Common myeloid progenitor, CD34-positive (primary cell): ENCODE measurements around the gene ASB4.

ENCODE experiments used
- CTCF ChIA-PET: fragments of 350-600 bp; sonication (Branson Sonifier 250); formaldehyde crosslinking; loops from one replicate; lab custom pipeline; 2021; ENCODE audit warnings: antibody characterized with exemption; lab: Charles Lee
- POLR2A ChIA-PET: fragments of 350-600 bp; sonication (Branson Sonifier 250); formaldehyde crosslinking; loops from one replicate; lab custom pipeline; 2021; ENCODE audit warnings: antibody characterized with exemption; lab: Charles Lee
- DNase-seq, 3 donors: peaks; one replicate each; pipeline versions ENCODE4 v3.0.0 to v3.0.0-alpha.2; 2013
- H3K27ac ChIP-seq, 2 experiments: 1 replicate in 1 of 2; 2 replicates in 1 of 2; pipeline ENCODE4 v1.7.0; 2013; ENCODE audit warnings: inconsistent platforms in 2 of 2, low read length in 2 of 2, mild to moderate bottlenecking in 2 of 2, low read depth in 1 of 2, moderate library complexity in 1 of 2; ENCODE audit not compliant: severe bottlenecking in 2 of 2, insufficient read depth in 1 of 2, poor library complexity in 1 of 2
- H3K27me3 ChIP-seq, 5 experiments: replicated peaks in 2 of 5; 1 replicate in 3 of 5; 2 replicates in 2 of 5; pipeline versions ENCODE4 v1.6.1 to v1.7.0; 2013; ENCODE audit warnings: low read length in 4 of 5, mild to moderate bottlenecking in 2 of 5, moderate library complexity in 2 of 5, inconsistent platforms in 1 of 5; ENCODE audit not compliant: insufficient read depth in 5 of 5, control insufficient read depth in 4 of 5
- H3K36me3 ChIP-seq, 4 experiments: 1 replicate in 2 of 4; 2 replicates in 2 of 4; pipeline versions ENCODE4 v1.6.1 to v1.7.0; 2013; ENCODE audit warnings: low read length in 3 of 4, control low read depth in 1 of 4, mild to moderate bottlenecking in 1 of 4; ENCODE audit not compliant: control insufficient read depth in 4 of 4, insufficient read depth in 4 of 4
- H3K4me1 ChIP-seq, 4 experiments: 1 replicate in 3 of 4; 2 replicates in 1 of 4; pipeline versions ENCODE4 v1.6.1 to v1.7.1; 2013; ENCODE audit warnings: low read length in 3 of 4, mild to moderate bottlenecking in 3 of 4, control low read depth in 1 of 4, inconsistent platforms in 1 of 4, moderate library complexity in 1 of 4; ENCODE audit not compliant: control insufficient read depth in 4 of 4, insufficient read depth in 4 of 4; ENCODE audit errors: control extremely low read depth in 1 of 4
- H3K4me3 ChIP-seq, 7 experiments: 1 replicate in 4 of 7; 2 replicates in 3 of 7; pipeline versions ENCODE4 v1.5.1 to v1.7.0; 2013; ENCODE audit warnings: mild to moderate bottlenecking in 7 of 7, low read length in 6 of 7, moderate library complexity in 6 of 7, inconsistent platforms in 2 of 7, low read depth in 2 of 7, control low read depth in 1 of 7; ENCODE audit not compliant: insufficient read depth in 4 of 7, control insufficient read depth in 1 of 7; ENCODE audit errors: extremely low read depth in 1 of 7
- H3K9me3 ChIP-seq, 5 experiments: 1 replicate in 4 of 5; 2 replicates in 1 of 5; pipeline versions ENCODE4 v1.6.1 to v1.7.1; 2013; ENCODE audit warnings: low read length in 4 of 5, mild to moderate bottlenecking in 2 of 5, inconsistent platforms in 1 of 5, low read depth in 1 of 5, moderate library complexity in 1 of 5; ENCODE audit not compliant: control insufficient read depth in 4 of 5, insufficient read depth in 2 of 5; ENCODE audit errors: control extremely low read depth in 1 of 5
- WGBS: methylation state at CpG from one replicate; pipeline ENCODE4 v1.1.5; 2013; ENCODE audit not compliant: insufficient coverage; 5-methylcytosine and 5-hydroxymethylcytosine counted together

Gene ASB4

DNA sequence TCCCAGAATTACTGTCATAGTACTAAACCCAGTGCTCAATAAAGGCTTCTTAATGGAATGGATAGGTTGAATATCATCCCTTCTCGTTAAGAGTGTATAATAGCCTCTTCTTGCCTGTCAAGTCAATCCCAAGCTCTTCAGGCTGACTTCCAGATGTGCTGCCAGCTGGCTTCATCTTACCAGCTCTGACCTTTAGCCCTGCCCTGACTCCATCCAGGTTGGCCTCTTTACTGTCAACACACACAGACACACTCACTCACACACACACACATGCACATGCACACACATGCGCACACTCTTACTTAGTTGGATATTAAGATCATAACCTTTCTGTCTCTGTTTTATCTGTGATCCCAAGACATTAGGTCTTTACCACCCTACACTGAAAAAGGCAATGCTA, 49.1 kb downstream of the ASB4 start:
- CTCF ChIA-PET = interaction anchor here (1.0 to 14.1 kb wide), 3 partner anchors 22 to 154 kb away, joined by 4 to 309 read pairs (median 6); no protein-coding TSS in a partner anchor
- H3K4me3 ChIP-seq = no peak overlapping the region
- peaks cover 0 to 2% (median 0%) of the 10 kb centered on the region in 5 experiments for H3K27me3 ChIP-seq
- H3K9me3 ChIP-seq = no peaks in the 10 kb centered on the region
- no CpG with 5 or more reads among the region's 2 CpGs for WGBS
- H3K4me1 ChIP-seq = no peaks in the 10 kb centered on the region
- H3K27ac ChIP-seq = no peak overlapping the region
- POLR2A ChIA-PET = no interaction called here
- DNase-seq = no peak
- no peaks in the 10 kb centered on the region for H3K36me3 ChIP-seq

DNA sequence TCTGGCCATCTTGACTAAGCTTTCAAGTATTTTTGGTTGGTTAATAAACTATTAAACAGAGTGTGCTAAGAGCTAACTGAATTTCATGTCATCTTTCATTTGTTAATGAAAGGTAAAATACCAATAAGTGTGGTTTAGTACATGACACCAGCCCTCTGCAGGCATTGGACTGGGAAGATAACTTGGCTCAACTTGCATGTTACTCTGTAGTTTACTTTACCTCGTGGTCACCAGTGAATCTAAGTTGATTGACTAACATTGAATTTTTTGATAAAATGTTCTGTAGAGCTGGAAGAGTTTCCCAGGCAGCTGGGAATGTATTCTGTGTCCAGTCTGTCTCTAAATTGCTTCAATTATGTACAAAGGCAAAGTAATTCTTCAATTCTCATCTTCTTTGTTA, 49.9 kb downstream of the ASB4 start:
- POLR2A ChIA-PET = no interaction called here
- Histone ChIP-seq H3K27me3 (peaks cover 0 to 2% (median 0%) of the 10 kb centered on the region in 5 experiments), H3K27ac (no peak overlapping the region), H3K9me3 (no peaks in the 10 kb centered on the region), H3K36me3 (no peaks in the 10 kb centered on the region), H3K4me1 (no peaks in the 10 kb centered on the region), H3K4me3 (no peak overlapping the region)
- CTCF ChIA-PET = interaction anchor here (1.2 to 14.1 kb wide), 4 partner anchors 9 to 153 kb away, joined by 5 to 309 read pairs (median 6); no protein-coding TSS in a partner anchor
- 100% methylated on average over 1 of the region's 1 CpG for WGBS
- no peak for DNase-seq

DNA sequence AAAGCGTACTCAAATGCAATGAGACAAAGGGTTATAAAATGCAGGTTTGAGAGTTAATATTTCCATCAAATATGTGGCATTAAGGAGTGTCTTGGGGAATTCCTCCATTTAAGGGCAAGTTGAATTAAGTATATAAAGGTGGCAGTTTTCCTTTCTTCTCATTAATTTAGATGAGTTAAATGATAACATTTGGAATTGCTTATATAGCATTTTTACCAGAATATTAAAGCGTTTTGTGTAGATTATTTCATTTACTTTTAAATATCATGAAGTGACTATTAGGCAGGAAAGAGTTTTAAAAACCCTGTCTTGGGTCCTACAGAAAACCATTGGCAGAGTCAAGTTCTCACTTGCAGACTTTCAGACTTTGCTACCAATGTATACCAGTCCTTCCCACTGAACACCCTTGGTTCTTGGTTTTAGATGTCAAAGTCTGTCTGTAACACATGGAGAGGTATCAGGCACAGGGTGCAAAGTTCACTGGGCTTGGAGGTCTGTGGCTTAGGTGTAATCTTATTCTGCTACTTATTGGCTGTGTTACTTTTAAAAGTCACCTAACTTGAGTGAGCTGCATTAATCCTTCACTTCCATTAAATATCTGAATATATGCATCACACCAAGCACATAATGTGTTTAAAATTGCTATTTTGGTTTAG, 51.0 kb downstream of the ASB4 start:
- H3K4me1 ChIP-seq = no peaks in the 10 kb centered on the region
- WGBS = no CpG with 5 or more reads among the region's 2 CpGs
- ChIA-PET POLR2A (no interaction called here), CTCF (interaction anchor here (14.1 kb wide), 1 partner anchor 152 kb away, joined by 309 read pairs; no protein-coding TSS in a partner anchor)
- peaks cover 0 to 2% (median 0%) of the 10 kb centered on the region in 5 experiments for H3K27me3 ChIP-seq
- H3K27ac ChIP-seq = no peak overlapping the region
- H3K9me3 ChIP-seq = no peaks in the 10 kb centered on the region
- no peak for DNase-seq
- H3K36me3 ChIP-seq = no peaks in the 10 kb centered on the region
- no peak overlapping the region for H3K4me3 ChIP-seq

DNA sequence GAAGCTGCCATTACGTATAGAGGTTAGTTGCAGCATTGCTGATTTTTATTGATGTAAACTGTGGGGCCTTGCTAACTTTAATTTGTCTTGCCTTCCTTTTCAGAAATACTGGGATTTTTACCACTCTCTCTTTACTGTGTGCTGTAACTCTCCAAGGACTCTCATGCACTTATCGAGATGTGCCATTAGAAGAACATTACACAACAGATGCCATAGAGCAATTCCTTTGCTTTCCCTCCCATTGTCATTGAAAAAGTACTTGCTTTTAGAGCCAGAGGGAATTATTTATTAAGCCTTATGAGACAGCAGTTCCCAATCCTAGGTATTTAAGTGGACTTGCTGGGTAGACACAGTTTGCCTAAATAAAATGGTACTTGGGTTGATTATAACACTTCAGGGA, 51.7 kb downstream of the ASB4 start:
- CTCF ChIA-PET = no interaction called here
- Histone ChIP-seq H3K9me3 (no peaks in the 10 kb centered on the region), H3K27ac (no peak overlapping the region), H3K27me3 (peaks cover 0 to 2% (median 0%) of the 10 kb centered on the region in 5 experiments), H3K4me3 (no peak overlapping the region), H3K36me3 (no peaks in the 10 kb centered on the region), H3K4me1 (no peaks in the 10 kb centered on the region)
- WGBS = no CpG with 5 or more reads among the region's 2 CpGs
- DNase-seq = no peak
- POLR2A ChIA-PET = no interaction called here

DNA sequence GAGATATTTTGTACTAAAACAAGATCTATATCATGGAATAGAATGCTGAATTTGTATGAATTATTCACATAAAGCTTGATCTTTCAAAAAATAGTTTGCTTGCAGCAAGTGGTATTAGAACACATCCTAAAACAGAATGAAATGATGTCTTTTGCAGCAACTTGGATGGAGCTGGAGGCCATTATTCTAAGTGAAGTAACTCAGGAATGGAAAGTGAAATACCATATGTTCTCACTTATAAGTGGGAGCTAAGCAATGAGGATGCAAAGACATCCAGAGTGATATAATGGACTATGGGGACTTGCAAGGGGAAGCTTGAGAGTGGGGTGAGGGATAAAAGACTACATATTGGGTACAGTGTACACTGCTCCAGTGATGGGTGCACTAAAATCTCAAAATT, 53.7 kb downstream of the ASB4 start:
- POLR2A ChIA-PET = no interaction called here
- DNase-seq = no peak
- no peaks in the 10 kb centered on the region for H3K4me1 ChIP-seq
- no peaks in the 10 kb centered on the region for H3K36me3 ChIP-seq
- H3K9me3 ChIP-seq = no peaks in the 10 kb centered on the region
- CTCF ChIA-PET = interaction anchor here (0.8 to 1.4 kb wide), 6 partner anchors 12 to 153 kb away, joined by 3 to 5 read pairs (median 4); no protein-coding TSS in a partner anchor
- no peak overlapping the region for H3K27ac ChIP-seq
- peaks cover 0 to 2% (median 0%) of the 10 kb centered on the region in 5 experiments for H3K27me3 ChIP-seq
- H3K4me3 ChIP-seq = no peak overlapping the region

DNA sequence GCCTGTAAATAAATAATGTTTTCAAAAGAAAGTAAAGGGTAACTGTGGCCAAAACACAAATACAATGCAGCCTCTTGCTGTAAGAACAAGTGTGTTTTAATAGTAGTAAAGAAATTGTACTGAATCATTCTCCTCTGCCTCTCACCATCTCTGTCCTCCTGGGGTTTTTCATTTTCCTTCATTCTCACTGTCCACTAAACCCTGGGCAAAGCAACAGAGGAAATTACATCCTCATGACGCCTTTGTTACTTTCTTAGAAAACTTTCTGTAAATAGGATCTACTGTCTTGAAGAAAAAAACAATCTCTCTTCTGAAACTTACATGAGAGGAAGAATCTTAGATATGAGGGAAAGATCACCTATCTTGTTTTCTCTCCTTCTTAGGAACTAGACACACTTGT, 54.6 kb downstream of the ASB4 start:
- Histone ChIP-seq H3K27me3 (peaks cover 0 to 2% (median 0%) of the 10 kb centered on the region in 5 experiments), H3K4me3 (no peak overlapping the region), H3K27ac (no peak overlapping the region), H3K9me3 (no peaks in the 10 kb centered on the region), H3K36me3 (no peaks in the 10 kb centered on the region), H3K4me1 (peaks cover 0 to 3% (median 0%) of the 10 kb centered on the region in 4 experiments)
- ChIA-PET CTCF (interaction anchor here (1.0 to 7.6 kb wide), 5 partner anchors 8 to 148 kb away, joined by 3 to 75 read pairs (median 5); no protein-coding TSS in a partner anchor), POLR2A (no interaction called here)
- DNase-seq = no peak
- no CpG with 5 or more reads among the region's 1 CpG for WGBS

DNA sequence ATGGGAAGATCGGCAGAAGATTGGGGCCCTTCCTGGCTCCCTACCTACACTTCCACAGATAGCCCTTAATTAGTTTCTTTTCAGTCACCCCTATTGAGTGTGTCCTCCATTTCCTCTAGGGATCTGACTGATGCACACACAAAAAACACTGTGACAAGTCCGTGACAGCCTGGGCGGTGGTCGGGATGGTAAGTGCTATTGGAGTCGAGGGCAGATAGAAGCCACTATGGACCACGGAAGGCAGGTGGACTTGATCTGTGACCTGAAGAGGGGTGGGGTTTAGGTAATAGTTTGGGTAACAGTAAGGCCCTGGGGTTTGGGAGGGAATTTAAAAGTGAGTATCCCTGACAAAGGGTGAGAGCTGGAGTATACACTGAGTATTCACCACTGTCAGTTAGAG, 57.6 kb downstream of the ASB4 start:
- Histone ChIP-seq H3K4me1 (peaks cover 0 to 3% (median 0%) of the 10 kb centered on the region in 4 experiments), H3K27me3 (no peaks in the 10 kb centered on the region), H3K27ac (no peak overlapping the region), H3K9me3 (no peaks in the 10 kb centered on the region), H3K36me3 (no peaks in the 10 kb centered on the region), H3K4me3 (no peak overlapping the region)
- ChIA-PET CTCF (interaction anchor here (0.6 to 7.6 kb wide), 7 partner anchors 9 to 145 kb away, joined by 3 to 75 read pairs (median 5); no protein-coding TSS in a partner anchor), POLR2A (no interaction called here)
- WGBS = 94% methylated on average over 6 of the region's 6 CpGs
- DNase-seq = no peak
